Measurements from ENCODE around the gene P4HB.

Gene P4HB

DNA sequence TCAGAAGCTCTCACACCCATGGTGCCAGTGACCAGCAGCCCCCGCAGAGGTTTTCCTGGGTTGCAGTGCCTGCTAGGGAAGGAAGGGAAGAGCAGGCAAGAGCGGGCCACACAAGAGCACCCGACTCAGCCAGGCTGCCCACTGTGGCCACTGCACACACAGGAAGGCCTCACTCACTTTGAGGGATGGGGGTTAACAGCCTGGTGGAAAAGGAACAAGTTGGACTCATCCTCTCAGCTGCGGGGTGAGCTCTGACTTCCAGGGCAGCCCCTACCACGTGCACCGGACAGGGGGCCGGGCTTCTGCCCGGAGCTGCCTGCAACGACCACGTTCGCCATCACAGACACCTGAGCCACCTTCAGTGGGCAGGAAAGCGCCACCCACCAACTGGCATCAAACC, 8.1 kb downstream of the P4HB start:
- Histone ChIP-seq H3K36me3 (peaks cover 70% of the 10 kb centered on the region), H3K4me1 (no peaks in the 10 kb centered on the region), H3K9me3 (no peaks in the 10 kb centered on the region), H3K4me3 (ENCODE audit: low read depth, low read length) (no peak overlapping the region), H3K27me3 (no peaks in the 10 kb centered on the region)
- DNase-seq = no peak
- TF ChIP-seq CTCF (IDR thresholded peaks at IDR 0.05; ENCODE audit: low read depth, low read length) = no peak

DNA sequence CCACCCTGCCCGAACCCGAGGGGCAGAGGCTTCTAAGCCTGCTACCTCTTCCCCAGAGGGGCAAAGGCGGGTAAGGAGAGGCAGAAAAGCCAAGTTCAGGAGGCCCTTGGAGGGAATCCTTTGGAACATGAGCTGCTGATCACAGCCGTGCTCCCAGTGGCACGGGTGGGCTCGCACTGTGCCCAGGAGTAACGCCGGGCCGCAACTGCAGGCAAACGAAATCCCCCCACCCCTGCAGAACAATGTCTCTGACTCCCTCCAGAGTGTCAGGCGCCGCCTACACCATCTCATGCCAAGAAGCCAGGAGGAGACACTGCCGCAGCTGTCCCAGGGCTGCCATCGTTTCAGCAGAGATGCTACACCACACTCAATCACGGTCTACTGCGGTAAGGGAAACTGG, 8.9 kb downstream of the P4HB start:
- TF ChIP-seq CTCF (IDR thresholded peaks at IDR 0.05; ENCODE audit: low read depth, low read length) = no peak
- Histone ChIP-seq H3K4me1 (no peaks in the 10 kb centered on the region), H3K27me3 (no peaks in the 10 kb centered on the region), H3K9me3 (no peaks in the 10 kb centered on the region), H3K4me3 (ENCODE audit: low read depth, low read length) (no peak overlapping the region), H3K36me3 (peaks cover 72% of the 10 kb centered on the region)
- no peak for DNase-seq

GRCh38 chr17:81849457-81849856, 10.9 kb downstream of the P4HB start:
- H3K4me1 ChIP-seq = no peaks in the 10 kb centered on the region
- no peak for DNase-seq
- H3K27me3 ChIP-seq = no peaks in the 10 kb centered on the region
- H3K36me3 ChIP-seq = peaks cover 81% of the 10 kb centered on the region
- H3K4me3 ChIP-seq (ENCODE audit: low read depth, low read length) = no peak overlapping the region
- TF ChIP-seq CTCF (IDR thresholded peaks at IDR 0.05; ENCODE audit: low read depth, low read length) = no peak
- no peaks in the 10 kb centered on the region for H3K9me3 ChIP-seq

DNA sequence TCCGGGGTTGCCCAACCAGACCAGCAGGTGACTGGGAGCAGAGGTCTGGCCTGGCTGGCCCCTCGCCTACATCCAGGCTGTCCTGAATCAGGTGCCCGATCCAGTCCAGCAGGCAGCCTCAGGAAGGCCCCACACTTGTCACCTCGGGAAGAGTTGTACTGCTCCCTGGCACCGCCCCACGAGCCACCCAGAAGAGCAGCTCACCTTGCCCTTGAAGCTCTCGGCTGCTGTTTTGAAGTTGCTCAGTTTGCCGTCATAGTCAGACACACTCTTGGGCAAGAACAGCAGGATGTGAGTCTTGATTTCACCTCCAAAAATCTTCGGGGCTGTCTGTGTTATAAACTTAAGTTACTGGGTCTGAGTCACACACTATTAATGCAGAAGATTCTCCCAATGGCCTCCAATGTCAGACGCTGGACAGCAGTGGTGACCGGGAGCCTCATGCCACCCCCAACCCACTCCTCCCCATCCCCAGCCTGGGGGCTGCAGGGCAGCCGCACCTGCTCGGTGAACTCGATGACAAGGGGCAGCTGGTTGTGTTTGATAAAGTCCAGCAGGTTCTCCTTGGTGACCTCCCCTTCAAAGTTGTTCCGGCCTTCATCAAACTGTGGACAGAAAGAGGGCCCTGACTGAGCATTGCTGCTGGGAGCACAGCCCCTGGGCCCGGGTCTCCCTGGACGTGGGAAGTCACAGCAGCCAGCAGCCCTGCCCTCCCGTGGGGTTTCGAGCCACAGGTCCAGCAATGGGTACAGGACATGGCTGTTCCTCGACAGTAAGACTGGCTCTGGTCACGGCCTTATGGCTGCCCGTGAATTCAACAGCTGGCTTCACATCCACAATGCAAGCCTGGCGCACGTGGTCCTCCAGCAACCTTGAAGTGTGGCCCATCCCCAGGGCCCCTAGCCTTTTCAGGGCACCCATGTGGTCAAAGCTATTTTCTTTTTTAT, 13.3 kb downstream of the P4HB start:
- Histone ChIP-seq H3K4me3 (ENCODE audit: low read depth, low read length) (no peak overlapping the region), H3K36me3 (peaks cover 79% of the 10 kb centered on the region), H3K4me1 (no peaks in the 10 kb centered on the region), H3K9me3 (no peaks in the 10 kb centered on the region), H3K27me3 (no peaks in the 10 kb centered on the region)
- no peak for DNase-seq
- TF ChIP-seq CTCF (IDR thresholded peaks at IDR 0.05; ENCODE audit: low read depth, low read length) = no peak

DNA sequence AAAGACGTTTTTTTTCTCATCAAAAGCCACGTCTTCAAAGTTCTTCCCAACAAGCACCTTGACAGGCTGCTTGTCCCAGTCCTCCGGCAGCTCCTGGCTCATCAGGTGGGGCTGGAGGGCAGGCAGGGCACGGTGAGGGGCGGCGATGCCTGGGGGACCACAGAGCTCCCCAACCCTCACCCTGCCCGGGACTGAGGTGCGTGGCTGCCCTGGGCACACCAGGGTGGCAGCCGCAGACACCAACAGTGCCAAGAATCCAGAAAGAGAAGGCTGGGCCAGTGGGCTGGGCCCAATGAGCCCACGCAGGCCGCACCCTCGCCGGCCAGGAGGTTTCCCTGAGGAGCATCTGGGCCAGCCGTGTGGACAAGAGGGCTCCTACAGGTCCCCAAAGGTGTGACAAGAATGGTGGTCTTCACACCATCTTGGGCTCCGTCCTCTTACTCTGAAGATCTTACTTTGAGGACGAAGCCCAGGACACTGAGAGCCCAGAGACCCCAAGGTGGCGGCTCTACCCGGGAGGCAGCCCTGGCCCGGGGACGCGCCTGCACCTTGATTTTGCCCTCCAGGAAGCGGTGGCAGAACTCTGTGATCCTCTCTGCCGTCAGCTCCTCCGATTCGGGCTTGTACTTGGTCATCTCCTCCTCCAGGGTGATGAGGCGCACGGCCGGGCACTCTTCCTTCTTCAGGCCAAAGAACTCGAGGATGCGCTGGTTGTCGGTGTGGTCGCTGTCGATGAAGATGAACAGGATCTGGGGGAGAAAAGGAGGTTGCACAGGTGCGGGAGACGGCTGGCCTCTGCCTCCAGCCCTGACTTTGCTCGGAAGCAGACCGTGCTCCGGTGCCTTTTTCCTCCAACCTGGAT, 14.2 kb downstream of the P4HB start:
- Histone ChIP-seq H3K27me3 (no peaks in the 10 kb centered on the region), H3K36me3 (peaks cover 70% of the 10 kb centered on the region), H3K4me1 (no peaks in the 10 kb centered on the region), H3K4me3 (ENCODE audit: low read depth, low read length) (no peak overlapping the region), H3K9me3 (no peaks in the 10 kb centered on the region)
- DNase-seq = no peak
- no peak for TF ChIP-seq CTCF (IDR thresholded peaks at IDR 0.05; ENCODE audit: low read depth, low read length)

Measured in BE2C (cell line).